RWPE1 (cell line): ENCODE results near the gene CDKN1A.

ENCODE experiments used
- CTCF ChIA-PET: fragments of 350-600 bp; sonication (Branson Sonifier 250); formaldehyde crosslinking; extraction: SDS; loops from one replicate; lab custom pipeline; 2021; lab: Yijun Ruan, JAX
- POLR2A ChIA-PET: fragments of 400-600 bp; formaldehyde crosslinking; extraction: SDS; loops from one replicate; lab custom pipeline; 2020; ENCODE audit warnings: antibody characterized with exemption; ENCODE audit not compliant: low non-redundant PET; lab: Yijun Ruan, JAX
- DNase-seq: peaks from one replicate; pipeline ENCODE4 v3.0.0; 2012; ENCODE audit warnings: low spot score
- H3K27ac ChIP-seq: fragments of 450-650 bp; 2 replicates; pipeline ENCODE4 v1.5.1; 2017
- CTCF ChIP-seq: fragments of 450-650 bp; conservative IDR thresholded peaks from 2 replicates; pipeline ENCODE4 v1.5.1; 2017; ENCODE audit warnings: low read depth, mild to moderate bottlenecking

CDKN1A gene

DNA sequence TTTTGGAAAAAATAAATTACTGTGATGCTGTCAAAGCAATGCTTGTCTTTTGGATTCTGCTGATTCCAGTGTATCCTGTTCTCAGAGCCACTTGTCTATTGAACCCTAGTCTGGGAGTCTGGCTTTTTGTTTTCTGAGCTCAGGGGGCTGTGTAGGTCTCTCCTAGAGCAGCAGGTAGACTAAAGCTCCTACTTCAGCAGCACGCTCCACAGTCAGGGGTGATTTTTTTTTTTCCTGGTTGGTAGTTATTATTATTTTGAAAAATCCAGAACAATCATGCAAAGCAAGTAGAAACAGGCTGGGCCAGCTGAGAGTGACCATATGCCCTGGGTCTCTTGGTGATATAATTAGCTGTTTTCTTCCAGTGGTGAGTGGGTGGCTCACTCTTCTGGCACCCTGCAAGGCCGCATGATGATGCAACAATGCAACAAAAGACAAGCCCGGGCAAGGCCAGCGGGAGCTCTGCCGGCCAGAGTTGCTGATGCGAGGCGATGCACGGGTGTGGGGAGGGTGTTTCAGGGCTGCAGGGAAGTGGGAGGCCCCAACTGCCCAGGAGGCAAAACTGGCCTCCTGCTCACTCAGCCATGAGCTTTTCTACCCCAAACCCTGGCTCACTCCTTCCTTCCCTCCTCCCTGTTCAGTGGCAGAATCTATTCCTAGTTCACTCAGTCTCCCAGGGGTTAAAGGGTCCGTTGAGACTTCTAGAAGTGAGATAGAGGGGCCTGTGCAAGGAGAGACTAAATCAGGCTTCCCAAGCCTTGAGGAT, 11.5 kb upstream of the CDKN1A start:
- POLR2A ChIA-PET, result interaction anchor here (1.3 to 1.4 kb wide), 2 partner anchors 10 to 11 kb away, joined by 8 to 9 read pairs; partner anchors contain the start of gene CDKN1A
- TF ChIP-seq CTCF, result no peak

DNA sequence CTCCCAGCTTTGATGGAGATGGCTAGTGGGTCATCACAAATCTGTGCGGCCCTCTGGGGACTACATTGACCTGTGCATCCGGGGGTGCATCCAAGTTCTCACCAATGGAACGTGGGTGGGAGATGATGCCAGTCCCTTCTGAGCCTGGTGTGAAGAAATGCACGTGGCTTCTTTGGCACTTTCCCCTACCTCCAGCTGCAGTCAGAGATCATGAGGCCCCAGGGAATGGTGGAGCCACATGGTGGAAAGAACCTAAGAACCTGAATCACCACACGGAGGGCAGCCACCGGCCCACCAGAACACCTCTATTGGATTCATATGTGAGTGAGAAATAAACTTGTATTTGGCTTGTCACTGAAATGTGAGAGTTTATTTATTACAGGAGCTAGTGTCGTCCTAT, 9.9 kb upstream of the CDKN1A start:
- CTCF ChIA-PET, result interaction anchor here (1.6 kb wide), 1 partner anchor 54 kb away, joined by 4 read pairs; no protein-coding TSS in a partner anchor
- POLR2A ChIA-PET, result no interaction called here
- no peak for TF ChIP-seq CTCF
- no peak for DNase-seq
- no peak overlapping the region for H3K27ac ChIP-seq

More for the DNA sequence above, 11.5 kb upstream of the CDKN1A start:
- H3K27ac ChIP-seq, result peak overlapping the region; percentile 82
- CTCF ChIA-PET, result interaction anchor here (0.5 to 1.5 kb wide), 7 partner anchors 12 to 832 kb away, joined by 3 to 7 read pairs (median 3); partner anchors contain the start of gene CDKN1A
- peak; percentile 90 for DNase-seq

DNA sequence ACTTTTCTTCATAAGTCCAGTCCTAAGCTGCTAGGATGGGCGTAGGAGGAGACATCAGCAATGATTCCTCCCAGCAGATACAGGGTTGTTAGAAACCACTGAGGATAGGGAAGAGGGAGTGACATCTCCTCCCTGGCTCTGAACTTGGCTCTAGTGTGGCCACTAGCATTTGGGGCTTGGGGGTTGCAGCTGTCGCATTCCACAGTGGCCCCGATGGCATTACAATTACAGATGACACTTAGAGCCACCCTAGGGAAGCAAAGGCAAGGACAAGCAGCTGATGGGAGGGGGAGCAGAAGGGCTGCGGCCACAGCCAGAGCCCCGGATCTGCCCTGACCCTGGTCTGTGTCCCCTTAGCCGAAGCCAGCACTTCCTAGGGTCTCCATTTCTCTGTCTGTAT, 9.5 kb upstream of the CDKN1A start:
- POLR2A ChIA-PET, result no interaction called here
- CTCF ChIA-PET, result interaction anchor here (1.6 kb wide), 1 partner anchor 54 kb away, joined by 4 read pairs; no protein-coding TSS in a partner anchor
- TF ChIP-seq CTCF, result no peak
- no peak for DNase-seq
- H3K27ac ChIP-seq, result no peak overlapping the region

- ChIA-PET POLR2A (no interaction called here), CTCF (no interaction called here)
- TF ChIP-seq CTCF, result no peak
- H3K27ac ChIP-seq, result no peak overlapping the region
- DNase-seq, result no peak
Measured at GRCh38 chr6:36670271-36670670, 8.2 kb upstream of the CDKN1A start.

DNA sequence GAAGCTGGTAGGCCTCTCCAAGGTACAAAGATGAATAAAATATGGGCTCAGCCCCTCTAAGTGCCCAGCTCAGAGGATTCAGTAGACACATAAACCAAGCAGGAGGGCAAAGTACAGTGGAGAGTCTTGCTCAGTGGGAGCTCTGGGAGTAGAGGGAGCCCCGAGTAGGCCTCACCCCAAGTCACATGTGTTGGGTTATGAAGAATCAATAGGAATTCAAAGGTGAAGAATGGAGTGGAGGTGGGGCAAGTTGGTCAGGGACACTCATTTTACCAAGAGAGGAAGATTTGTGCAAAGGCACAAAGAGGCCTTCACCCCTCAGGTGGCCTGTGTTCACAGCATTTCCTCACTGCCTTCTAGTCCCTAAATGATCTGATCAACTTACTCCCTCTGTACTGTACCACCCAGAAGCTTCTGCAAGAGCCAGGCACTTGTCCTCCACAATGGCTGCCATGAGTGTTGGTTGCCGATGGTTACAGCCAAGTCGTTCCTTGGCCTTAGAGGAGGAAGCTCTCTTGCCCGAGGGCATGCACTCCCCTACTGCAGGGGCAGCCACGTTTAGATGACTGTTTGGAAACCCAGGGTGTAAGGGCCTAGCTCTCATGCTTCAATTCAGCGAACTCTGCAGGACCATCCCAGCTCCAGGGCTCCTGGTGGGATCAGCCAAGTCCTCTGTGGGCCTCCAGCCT, 6.7 kb upstream of the CDKN1A start:
- H3K27ac ChIP-seq, result no peak overlapping the region
- ChIA-PET POLR2A (no interaction called here), CTCF (no interaction called here)
- DNase-seq, result no peak
- TF ChIP-seq CTCF, result no peak

- no peak for DNase-seq
- H3K27ac ChIP-seq, result peak overlapping the region; percentile 99; the same call in 1 of the 2 replicates
- no peak for TF ChIP-seq CTCF
- CTCF ChIA-PET, result no interaction called here
- POLR2A ChIA-PET, result no interaction called here
Measured at GRCh38 chr6:36673882-36674281, 4.6 kb upstream of the CDKN1A start.
